ENCODE data around the gene EVA1C.
"Not testable (repeated sequence)": the region's sequence is repeated elsewhere in the genome, so short reads cannot be mapped to it uniquely, and the experiment has no call there.

Gene EVA1C

GRCh38 chr21:32481875-32482408, 69.4 kb downstream of the EVA1C start:
- Histone ChIP-seq H3K9ac (ENCODE audit: low read length) (no peak overlapping the region), H3K27me3 (ENCODE audit: control insufficient read depth, insufficient read depth, low read length) (no peaks in the 10 kb centered on the region), H3K4me1 (ENCODE audit: control insufficient read depth, insufficient read depth, low read length) (peaks cover 7% of the 10 kb centered on the region; the same call in 1 of the 2 replicates), H3K9me3 (ENCODE audit: control insufficient read depth, insufficient read depth, low read depth, low read length) (no peaks in the 10 kb centered on the region), H3K27ac (ENCODE audit: low read depth, low read length) (no peak overlapping the region), H3K36me3 (ENCODE audit: control insufficient read depth, insufficient read depth, low read length) (no peaks in the 10 kb centered on the region), H3K4me3 (ENCODE audit: low read depth, low read length) (no peak overlapping the region)

GRCh38 chr21:32482565-32483292, 70.2 kb downstream of the EVA1C start:
- no peaks in the 10 kb centered on the region for H3K36me3 ChIP-seq (ENCODE audit: control insufficient read depth, insufficient read depth, low read length)
- H3K4me1 ChIP-seq (ENCODE audit: control insufficient read depth, insufficient read depth, low read length), result peaks cover 7% of the 10 kb centered on the region; the same call in 1 of the 2 replicates
- H3K9ac ChIP-seq (ENCODE audit: low read length), result no peak overlapping the region
- no peaks in the 10 kb centered on the region for H3K9me3 ChIP-seq (ENCODE audit: control insufficient read depth, insufficient read depth, low read depth, low read length)
- H3K4me3 ChIP-seq (ENCODE audit: low read depth, low read length), result no peak overlapping the region
- no peaks in the 10 kb centered on the region for H3K27me3 ChIP-seq (ENCODE audit: control insufficient read depth, insufficient read depth, low read length)
- H3K27ac ChIP-seq (ENCODE audit: low read depth, low read length), result no peak overlapping the region

GRCh38 chr21:32483293-32483595, 70.7 kb downstream of the EVA1C start:
- H3K4me3 ChIP-seq (ENCODE audit: low read depth, low read length), result no peak overlapping the region
- H3K9me3 ChIP-seq (ENCODE audit: control insufficient read depth, insufficient read depth, low read depth, low read length), result no peaks in the 10 kb centered on the region
- H3K36me3 ChIP-seq (ENCODE audit: control insufficient read depth, insufficient read depth, low read length), result no peaks in the 10 kb centered on the region
- no peak overlapping the region for H3K27ac ChIP-seq (ENCODE audit: low read depth, low read length)
- peaks cover 7% of the 10 kb centered on the region; the same call in 1 of the 2 replicates for H3K4me1 ChIP-seq (ENCODE audit: control insufficient read depth, insufficient read depth, low read length)
- no peak overlapping the region for H3K9ac ChIP-seq (ENCODE audit: low read length)
- no peaks in the 10 kb centered on the region for H3K27me3 ChIP-seq (ENCODE audit: control insufficient read depth, insufficient read depth, low read length)

- no peaks in the 10 kb centered on the region for H3K27me3 ChIP-seq (ENCODE audit: control insufficient read depth, insufficient read depth, low read length)
- H3K4me1 ChIP-seq (ENCODE audit: control insufficient read depth, insufficient read depth, low read length), result peaks cover 7% of the 10 kb centered on the region; the same call in 1 of the 2 replicates
- H3K36me3 ChIP-seq (ENCODE audit: control insufficient read depth, insufficient read depth, low read length), result no peaks in the 10 kb centered on the region
- no peak overlapping the region for H3K27ac ChIP-seq (ENCODE audit: low read depth, low read length)
- H3K4me3 ChIP-seq (ENCODE audit: low read depth, low read length), result no peak overlapping the region
- no peak overlapping the region for H3K9ac ChIP-seq (ENCODE audit: low read length)
- no peaks in the 10 kb centered on the region; the same call in 1 of the 2 replicates for H3K9me3 ChIP-seq (ENCODE audit: control insufficient read depth, insufficient read depth, low read depth, low read length)
These were observed 72.3 kb downstream of the EVA1C start for GRCh38 chr21:32484706-32485380.

- Histone ChIP-seq H3K4me1 (ENCODE audit: control insufficient read depth, insufficient read depth, low read length) (peaks cover 27% of the 10 kb centered on the region), H3K27me3 (ENCODE audit: control insufficient read depth, insufficient read depth, low read length) (no peaks in the 10 kb centered on the region), H3K9ac (ENCODE audit: low read length) (no peak overlapping the region), H3K4me3 (ENCODE audit: low read depth, low read length) (no peak overlapping the region), H3K36me3 (ENCODE audit: control insufficient read depth, insufficient read depth, low read length) (no peaks in the 10 kb centered on the region), H3K27ac (ENCODE audit: low read depth, low read length) (no peak overlapping the region), H3K9me3 (ENCODE audit: control insufficient read depth, insufficient read depth, low read depth, low read length) (no peaks in the 10 kb centered on the region; the same call in 1 of the 2 replicates)
These were observed 79.9 kb downstream of the EVA1C start for GRCh38 chr21:32492376-32492775.

GRCh38 chr21:32494934-32495709, 82.6 kb downstream of the EVA1C start:
- H3K27me3 ChIP-seq (ENCODE audit: control insufficient read depth, insufficient read depth, low read length), result no peaks in the 10 kb centered on the region
- no peaks in the 10 kb centered on the region for H3K9me3 ChIP-seq (ENCODE audit: control insufficient read depth, insufficient read depth, low read depth, low read length)
- H3K4me1 ChIP-seq (ENCODE audit: control insufficient read depth, insufficient read depth, low read length), result peaks cover 34% of the 10 kb centered on the region
- H3K27ac ChIP-seq (ENCODE audit: low read depth, low read length), result no peak overlapping the region
- no peaks in the 10 kb centered on the region for H3K36me3 ChIP-seq (ENCODE audit: control insufficient read depth, insufficient read depth, low read length)
- no peak overlapping the region for H3K4me3 ChIP-seq (ENCODE audit: low read depth, low read length)
- no peak overlapping the region for H3K9ac ChIP-seq (ENCODE audit: low read length)

- H3K4me1 ChIP-seq (ENCODE audit: control insufficient read depth, insufficient read depth, low read length), result peaks cover 34% of the 10 kb centered on the region
These were observed 84.1 kb downstream of the EVA1C start for GRCh38 chr21:32496568-32496967.

GRCh38 chr21:32499249-32500055, 86.9 kb downstream of the EVA1C start:
- Histone ChIP-seq H3K27me3 (ENCODE audit: control insufficient read depth, insufficient read depth, low read length) (no peaks in the 10 kb centered on the region), H3K27ac (ENCODE audit: low read depth, low read length) (no peak overlapping the region), H3K4me3 (ENCODE audit: low read depth, low read length) (no peak overlapping the region), H3K9me3 (ENCODE audit: control insufficient read depth, insufficient read depth, low read depth, low read length) (no peaks in the 10 kb centered on the region), H3K36me3 (ENCODE audit: control insufficient read depth, insufficient read depth, low read length) (no peaks in the 10 kb centered on the region), H3K4me1 (ENCODE audit: control insufficient read depth, insufficient read depth, low read length) (peaks cover 22% of the 10 kb centered on the region), H3K9ac (ENCODE audit: low read length) (no peak overlapping the region)

More at GRCh38 chr21:32496568-32496967, 84.1 kb downstream of the EVA1C start:
- no peaks in the 10 kb centered on the region for H3K27me3 ChIP-seq (ENCODE audit: control insufficient read depth, insufficient read depth, low read length)
- no peak overlapping the region for H3K27ac ChIP-seq (ENCODE audit: low read depth, low read length)
- H3K36me3 ChIP-seq (ENCODE audit: control insufficient read depth, insufficient read depth, low read length), result no peaks in the 10 kb centered on the region
- H3K9ac ChIP-seq (ENCODE audit: low read length), result no peak overlapping the region
- H3K4me3 ChIP-seq (ENCODE audit: low read depth, low read length), result no peak overlapping the region
- H3K9me3 ChIP-seq (ENCODE audit: control insufficient read depth, insufficient read depth, low read depth, low read length), result no peaks in the 10 kb centered on the region

- not testable (repeated sequence) for H3K27ac ChIP-seq (ENCODE audit: low read depth, low read length); H3K36me3 ChIP-seq (ENCODE audit: control insufficient read depth, insufficient read depth, low read length); H3K9ac ChIP-seq (ENCODE audit: low read length); H3K4me3 ChIP-seq (ENCODE audit: low read depth, low read length); H3K4me1 ChIP-seq (ENCODE audit: control insufficient read depth, insufficient read depth, low read length); H3K27me3 ChIP-seq (ENCODE audit: control insufficient read depth, insufficient read depth, low read length); H3K9me3 ChIP-seq (ENCODE audit: control insufficient read depth, insufficient read depth, low read depth, low read length)
These were observed 91.1 kb downstream of the EVA1C start for GRCh38 chr21:32503641-32504040.

GRCh38 chr21:32505767-32506166, 93.3 kb downstream of the EVA1C start:
- not testable (repeated sequence) for H3K27me3 ChIP-seq (ENCODE audit: control insufficient read depth, insufficient read depth, low read length); H3K36me3 ChIP-seq (ENCODE audit: control insufficient read depth, insufficient read depth, low read length); H3K4me3 ChIP-seq (ENCODE audit: low read depth, low read length); H3K9me3 ChIP-seq (ENCODE audit: control insufficient read depth, insufficient read depth, low read depth, low read length); H3K27ac ChIP-seq (ENCODE audit: low read depth, low read length); H3K4me1 ChIP-seq (ENCODE audit: control insufficient read depth, insufficient read depth, low read length); H3K9ac ChIP-seq (ENCODE audit: low read length)

All from HUES6 (cell line).